GM18498 (cell line): ENCODE data around the gene TBC1D1.

ENCODE experiments used
- ATAC-seq: cut with Tn5 transposase; IDR thresholded peaks from one replicate; pipeline ENCODE4 v1.9.1; 2021; ENCODE audit warnings: mild to moderate bottlenecking, moderate library complexity; ENCODE audit not compliant: unreplicated experiment

Gene TBC1D1

DNA sequence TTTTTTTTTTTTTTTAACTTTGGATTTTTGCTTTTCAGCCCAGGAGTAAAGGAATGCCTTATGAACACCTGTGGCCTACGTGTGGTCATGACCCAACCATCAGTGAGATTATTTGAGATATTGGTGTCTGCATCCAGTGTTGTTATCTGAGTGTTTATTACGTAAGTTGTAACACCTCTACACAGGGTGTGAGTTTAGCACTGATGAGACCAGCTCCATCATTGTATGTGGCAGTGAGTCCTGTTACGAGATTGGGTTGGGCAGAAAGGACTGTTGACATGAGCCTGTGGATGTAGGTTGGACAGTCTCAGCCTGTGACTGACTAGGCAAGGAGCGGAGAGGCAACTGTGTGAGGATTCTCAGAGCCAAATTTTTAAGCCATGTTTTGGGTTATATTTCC lies 248.3 kb downstream of the TBC1D1 start:
- no peak for ATAC-seq

DNA sequence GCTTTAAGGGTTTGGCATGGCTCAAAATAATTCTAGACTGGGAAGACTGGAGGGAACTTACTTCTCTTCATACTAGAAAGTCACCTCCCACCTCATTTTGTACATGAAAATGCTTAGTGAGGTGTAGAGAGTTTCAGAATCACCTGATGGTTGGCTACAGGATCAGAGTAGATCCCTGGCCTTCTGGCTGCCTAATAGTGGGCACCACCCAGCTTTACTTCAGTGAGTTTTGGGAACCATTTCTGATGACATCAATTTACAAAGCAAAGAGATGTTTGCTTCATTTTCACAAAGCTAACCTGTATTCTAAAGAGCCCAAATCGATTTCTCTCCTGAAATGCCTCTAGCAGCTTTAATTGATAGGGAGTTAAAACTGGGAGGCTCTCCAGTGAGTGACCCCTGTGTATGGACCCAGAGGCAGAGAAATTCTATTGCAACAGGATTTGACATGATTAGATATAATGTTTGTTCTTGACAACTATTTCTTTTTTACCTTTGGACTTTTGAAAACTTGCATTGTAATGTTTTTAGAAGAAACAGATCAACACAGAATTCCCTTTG lies 249.8 kb downstream of the TBC1D1 start:
- no peak for ATAC-seq

DNA sequence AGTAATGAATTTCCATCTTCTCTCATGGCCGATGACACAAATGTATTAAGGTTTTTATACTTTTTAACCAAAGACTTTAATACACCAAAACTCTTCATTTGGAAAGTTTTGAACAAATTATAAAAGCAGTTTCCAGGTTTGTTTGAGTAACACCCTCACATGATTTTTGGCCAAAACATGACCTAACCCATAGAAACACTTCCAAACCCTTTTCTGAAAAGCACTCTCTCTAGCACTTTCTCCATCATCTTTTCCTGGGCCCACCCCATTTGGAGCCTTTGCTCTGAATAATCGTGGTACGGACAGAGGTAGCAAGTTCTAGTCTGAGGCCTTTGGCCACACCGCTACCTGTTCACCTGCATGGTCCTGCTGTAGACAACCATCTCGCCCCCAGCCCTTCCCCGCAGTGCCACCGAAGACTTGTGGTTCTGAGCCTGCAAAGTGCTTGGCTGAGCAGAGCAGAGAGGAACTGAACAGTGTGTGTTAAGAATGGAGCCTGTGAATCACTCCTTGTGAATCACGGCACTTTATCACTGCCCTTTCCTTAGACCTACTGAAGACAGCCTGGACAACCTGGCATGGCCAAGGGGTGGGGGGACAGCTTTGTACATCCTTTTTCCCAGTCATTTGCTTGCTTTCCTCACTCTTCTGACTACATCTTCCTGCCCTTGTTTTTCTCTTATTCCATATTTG lies 251.1 kb downstream of the TBC1D1 start:
- no peak for ATAC-seq

DNA sequence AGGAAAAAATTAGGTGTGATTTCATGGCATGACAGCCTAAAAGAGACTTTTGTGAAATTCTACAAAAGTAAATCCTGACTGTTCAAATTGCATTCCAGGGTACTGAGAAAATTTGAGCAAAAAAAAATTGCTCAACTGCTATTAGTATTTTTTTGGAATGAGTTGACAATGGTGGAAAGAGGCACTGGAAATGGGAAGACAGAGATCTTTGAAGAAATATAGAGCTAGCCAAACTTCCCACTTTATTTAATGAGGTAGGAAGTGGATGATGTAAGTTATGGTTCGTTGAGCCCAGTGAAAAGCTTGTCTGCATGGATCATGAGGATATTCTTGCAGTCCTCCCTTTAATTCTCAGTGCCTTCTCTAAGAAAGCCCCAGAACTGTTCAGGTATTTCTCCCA lies 253.1 kb downstream of the TBC1D1 start:
- no peak for ATAC-seq

DNA sequence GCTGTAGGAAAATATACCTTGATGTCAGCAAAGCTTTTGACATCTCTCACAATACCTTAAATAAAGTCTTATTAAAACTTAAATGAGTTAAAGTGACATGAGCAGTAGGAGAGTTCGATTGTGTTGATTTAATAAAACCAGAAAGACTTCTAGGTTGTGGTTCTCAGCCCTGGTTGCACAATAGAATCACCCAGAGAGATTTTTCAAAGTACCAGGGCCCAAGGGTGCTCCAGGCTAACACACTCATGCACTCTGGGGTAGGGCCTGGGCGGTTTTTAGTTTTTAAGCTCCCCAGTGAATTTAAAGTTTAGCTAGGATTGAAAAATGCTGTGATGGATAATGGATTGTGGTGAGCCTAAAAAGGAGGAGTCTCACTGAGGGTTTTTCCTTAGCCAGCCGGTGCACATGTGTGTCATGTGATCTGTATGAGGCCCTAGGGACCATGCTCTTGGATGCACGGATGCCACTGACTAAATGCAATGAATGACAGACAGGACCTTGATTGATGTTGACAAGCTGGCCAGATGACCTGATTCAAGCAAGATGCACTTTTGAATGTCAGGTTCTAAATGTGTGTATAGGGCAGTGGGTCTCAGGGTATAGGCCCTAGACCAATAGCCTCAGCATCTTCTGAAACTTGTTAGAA lies 254.3 kb downstream of the TBC1D1 start:
- no peak for ATAC-seq

DNA sequence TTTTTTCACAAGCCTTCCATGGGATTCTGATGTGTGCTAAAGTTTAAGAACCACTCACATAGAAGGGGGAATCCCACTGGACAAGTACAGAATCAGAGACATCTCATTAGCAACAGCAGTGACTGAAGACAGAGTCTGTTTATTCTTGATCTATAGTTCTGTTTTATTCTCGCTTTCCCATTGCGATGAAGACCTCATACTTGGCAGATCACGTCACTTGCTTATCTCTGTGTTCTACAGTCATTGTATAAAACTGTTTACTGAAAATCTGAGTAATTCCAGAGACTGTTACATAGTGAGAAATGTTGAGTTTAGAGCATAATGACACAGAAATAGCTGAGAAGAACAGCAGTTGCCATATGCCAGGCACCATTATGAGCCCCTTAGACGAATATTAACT lies 254.9 kb downstream of the TBC1D1 start:
- no peak for ATAC-seq

DNA sequence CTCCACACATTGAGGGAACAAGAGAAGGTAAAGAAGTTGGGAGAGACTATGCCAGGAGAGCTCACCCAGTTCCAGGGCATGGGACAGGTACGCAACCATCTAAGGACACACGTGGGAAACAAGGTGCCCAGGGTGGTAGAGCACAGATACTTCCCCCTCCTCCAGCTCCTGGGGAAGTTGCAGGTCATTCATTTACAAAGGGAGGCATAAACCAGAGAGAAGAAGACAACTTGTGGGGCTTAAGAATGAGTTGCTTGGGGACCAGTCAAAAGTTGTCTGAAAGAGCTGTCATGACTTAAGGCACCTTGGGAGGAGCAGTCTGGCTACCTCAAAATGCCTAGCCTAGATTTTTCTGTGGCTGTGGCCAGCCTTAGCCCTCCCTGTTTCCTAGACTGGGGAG lies 255.5 kb downstream of the TBC1D1 start:
- ATAC-seq = no peak

DNA sequence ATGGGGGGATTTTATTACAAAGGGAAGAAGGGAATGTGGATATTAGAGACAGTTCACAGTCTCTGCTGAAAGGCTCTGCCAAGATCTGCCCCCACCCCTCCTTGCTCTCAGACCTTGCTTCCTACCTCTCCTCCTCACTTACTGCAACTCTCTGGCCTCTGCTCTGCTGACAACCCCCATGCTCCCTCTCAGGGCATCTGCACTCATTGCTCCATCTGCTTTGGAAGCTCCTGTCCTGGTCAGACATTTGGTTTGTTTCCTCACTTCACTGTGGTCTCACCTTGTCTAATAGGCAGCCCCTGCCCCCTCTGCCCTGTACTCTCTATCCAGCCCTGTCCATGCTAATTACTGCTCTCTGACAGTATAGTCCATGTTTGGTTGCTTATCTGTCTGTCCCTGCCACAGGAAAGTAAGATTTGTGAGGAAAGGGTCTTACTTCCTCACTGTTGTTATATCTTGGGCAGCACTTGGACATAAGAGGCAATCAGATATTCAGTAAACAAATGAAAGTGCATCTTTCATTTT lies 258.6 kb downstream of the TBC1D1 start:
- ATAC-seq = no peak

DNA sequence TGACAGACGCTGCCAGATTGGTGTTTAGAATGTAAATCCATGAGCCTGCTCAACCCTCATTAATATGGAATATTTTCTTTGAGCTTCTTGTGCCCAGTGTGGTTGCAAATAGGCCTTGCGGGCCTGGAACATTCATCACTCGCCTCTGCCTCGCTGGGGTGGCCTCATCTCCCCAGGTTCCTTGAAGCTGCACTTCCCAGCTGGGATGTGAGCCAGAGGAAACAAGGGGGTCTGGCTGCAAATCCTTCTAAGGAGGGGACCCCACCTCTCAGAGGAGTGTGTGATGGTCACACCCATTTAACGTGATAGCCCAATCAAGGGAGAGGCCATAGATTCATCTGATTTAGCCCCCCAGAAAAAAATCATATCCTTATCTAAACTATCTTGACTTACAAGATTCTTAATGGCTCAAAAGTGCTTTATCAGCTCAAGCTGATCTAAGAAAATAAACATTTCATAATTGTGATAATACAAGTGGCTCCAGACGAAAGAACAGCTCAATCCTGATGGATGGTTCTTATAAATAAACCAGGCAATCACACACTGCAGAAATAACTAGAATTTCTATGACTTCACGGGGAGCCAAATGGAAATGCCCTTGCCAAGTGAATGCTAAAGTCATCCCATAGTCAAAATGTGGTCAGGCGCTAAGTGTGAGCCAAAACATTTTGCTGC lies 259.2 kb downstream of the TBC1D1 start:
- no peak for ATAC-seq

DNA sequence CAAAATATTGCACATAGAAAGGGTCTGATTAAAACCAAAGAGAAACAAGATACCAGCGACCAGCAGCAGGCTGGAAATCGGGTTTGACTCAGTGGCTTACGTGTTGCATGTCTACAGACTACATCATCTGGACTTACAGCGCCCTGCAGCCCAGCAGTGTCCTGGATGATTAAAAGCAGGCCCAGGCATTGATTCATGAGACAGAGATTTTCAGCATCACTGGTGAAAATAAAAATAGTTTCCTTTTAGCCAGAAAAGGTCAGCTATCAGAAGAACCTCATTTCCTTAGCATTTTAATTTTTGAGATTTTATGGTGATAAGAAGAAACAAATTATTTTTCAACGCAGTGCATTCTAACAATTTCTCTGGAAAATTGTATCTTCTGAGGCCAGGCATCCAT lies 259.9 kb downstream of the TBC1D1 start:
- no peak for ATAC-seq

DNA sequence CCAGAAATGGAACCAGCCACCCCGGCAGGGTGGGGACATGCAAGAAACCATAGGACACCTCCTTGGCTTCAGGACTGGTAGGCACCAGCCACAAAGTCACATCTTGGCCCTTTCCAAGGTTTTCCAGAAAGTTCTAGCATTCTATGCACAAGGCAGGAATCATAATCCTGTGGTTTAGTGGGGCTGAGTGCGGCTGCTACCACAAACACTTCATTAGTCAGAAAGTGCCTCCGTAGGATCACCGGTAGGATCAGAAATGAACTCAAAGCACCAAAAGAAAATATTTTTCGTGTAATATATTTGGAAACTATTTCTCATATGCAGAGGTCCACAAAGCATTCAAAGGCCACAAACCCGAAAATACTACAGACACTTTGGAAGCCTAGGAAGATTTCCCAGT lies 261.0 kb downstream of the TBC1D1 start:
- ATAC-seq = no peak

DNA sequence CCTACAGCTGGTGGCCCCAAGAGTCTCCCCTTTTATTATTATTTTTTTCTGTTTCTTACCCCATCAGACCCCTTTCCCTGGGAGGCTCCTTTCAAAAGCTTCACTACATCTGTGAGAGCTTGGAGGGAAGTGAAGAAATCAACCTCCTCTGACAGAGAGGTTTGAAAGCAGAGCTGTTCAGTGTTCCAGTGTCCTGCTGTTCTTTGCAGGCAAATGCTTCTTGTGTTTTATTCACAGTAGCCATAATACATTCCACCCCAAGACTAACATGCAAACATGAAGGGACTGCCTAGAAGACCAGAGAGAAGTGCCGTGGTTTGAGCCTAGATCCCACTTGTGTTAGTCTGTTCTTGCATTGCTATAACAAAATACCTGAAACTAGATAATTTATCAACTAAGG lies 261.4 kb downstream of the TBC1D1 start:
- no peak for ATAC-seq

DNA sequence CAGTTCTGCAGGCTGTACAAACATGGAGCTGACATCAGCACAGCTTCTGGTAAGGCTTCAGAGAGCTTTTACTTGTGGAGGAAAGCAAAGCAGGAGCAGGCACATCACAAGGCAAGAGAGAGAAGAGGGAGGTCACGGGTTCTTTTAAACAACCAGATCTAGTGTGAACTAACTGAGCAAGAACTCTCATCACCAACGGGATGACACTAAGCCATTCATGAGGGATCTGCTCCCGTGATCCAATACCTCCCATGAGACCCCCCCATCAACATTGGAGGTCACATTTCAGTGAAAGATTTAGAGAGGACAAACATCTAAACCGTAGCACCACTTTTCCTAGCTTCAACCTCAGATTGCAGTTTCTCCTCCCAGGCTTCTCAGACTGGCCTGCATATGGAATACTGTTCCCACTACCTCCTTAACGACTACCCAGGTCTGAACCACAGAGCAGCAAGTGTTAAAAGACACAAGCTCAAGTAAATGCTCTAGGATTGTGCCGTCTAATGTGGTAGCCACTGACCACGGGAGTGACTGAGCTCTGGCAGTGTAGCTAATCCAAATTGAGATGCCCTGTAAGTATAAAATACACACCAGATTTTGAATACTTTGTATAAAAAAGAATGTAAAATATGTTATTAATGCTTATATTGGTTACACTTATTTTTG lies 262.0 kb downstream of the TBC1D1 start:
- no peak for ATAC-seq

DNA sequence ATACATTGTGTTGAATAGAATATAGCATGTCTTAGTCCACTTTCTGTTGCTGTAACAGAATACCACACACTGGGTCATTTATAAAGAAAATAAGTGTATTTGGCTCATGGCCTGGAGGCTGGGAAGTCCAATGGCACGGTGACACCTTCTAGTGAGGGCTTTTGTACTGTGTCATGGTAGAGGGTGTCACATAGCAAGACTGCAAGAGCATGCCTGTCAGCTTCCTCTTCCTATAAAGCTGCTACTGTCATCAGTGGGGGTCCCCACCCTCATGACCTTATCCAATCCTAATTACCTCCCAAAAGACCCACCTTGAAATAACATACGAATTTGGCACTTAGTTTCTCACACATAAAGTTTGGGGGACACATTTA lies 262.5 kb downstream of the TBC1D1 start:
- no peak for ATAC-seq

DNA sequence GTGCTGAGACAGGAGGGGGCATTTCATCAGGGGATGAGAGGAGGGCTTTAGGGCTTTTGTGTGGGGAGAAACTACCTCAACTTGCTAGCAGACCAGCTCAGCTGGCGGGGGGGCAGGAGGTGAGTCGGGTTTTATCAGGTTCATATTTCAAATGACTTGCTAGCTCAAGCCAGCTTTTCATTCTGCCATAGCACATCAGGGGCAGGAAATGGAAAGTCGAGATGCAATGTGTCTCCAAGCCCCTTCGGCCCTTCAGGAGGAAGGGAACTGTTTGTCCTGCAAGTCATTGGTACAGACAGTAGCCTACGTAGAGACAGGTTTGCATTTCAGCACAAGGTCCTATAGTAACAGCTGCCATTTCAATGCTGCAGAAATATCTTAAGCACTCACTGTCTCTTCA lies 263.4 kb downstream of the TBC1D1 start:
- ATAC-seq = no peak

DNA sequence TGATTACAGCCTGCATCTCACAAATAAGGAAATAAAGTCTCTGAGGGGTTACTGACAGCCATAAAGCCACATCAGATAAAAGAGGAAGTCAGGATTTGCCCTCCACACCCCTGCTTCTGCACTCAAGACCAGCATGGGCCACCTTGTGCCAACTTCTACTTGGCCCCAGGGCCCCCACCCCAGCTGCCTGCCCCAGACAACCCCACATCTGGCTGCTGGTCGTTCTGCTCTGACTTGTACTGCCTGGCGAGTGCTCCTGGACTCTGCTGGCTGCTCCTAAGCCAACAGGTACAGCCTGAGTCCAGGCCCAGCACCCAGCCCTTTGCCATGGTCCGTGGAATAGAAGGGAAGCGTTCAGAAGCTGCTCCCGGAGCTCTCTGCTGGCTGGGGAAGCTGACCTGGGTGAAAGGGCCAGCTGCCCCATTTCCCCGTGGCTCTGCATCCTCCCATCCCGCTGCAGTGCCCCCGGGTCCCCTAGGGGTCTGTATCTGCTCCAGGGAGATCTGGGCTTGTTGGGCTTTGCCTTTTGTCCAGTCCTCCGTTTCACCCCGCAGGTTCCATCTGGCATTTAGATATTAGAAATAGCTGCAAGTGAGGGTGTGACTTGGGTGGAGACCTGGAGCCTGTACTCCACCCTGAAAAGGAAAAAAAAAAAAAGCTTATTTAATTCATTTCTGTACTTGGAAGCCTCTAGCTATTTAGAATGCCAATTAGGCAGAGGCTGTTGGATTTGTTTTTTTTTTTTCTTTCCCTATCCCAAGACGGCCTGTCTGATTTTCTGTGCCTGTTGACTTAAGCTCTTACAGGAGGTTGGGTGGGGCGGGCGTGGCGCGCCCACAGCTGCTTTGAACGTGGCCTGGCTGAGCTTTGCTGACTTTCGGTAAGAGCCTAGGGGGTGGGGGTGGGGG lies 264.1 kb downstream of the TBC1D1 start:
- no peak for ATAC-seq

DNA sequence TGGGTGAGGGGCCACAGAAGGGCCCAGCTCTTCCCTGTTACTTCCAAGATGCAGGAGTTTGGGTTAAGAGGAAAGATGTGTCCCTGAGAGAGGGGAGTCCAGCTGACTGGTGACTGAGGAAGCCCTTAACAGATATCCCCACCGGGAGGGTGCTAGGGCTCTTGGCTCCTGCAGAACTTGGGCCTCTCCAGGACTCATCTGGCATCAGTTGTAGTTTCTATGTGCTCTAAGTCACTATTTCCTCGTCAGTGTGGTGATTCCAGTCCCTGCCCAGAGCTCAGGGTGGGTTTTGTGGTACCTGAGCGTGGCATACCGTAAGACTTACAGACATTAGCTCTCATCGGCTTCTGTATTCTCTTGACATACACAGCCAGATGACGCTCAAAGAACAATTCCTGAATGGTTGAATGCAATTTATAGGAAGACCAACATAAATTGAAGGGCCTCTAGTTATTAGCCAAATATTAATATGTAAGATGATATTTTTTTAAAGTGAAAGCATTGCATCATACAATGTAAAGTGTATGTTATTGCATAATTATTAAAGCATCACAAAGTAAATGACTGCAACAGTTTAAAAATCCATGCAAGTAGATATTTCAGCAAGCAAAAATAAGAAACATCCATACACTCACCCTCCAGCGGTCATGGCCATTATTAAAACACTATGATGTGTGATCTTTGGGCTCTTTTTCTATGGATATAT lies 264.9 kb downstream of the TBC1D1 start:
- ATAC-seq = no peak

DNA sequence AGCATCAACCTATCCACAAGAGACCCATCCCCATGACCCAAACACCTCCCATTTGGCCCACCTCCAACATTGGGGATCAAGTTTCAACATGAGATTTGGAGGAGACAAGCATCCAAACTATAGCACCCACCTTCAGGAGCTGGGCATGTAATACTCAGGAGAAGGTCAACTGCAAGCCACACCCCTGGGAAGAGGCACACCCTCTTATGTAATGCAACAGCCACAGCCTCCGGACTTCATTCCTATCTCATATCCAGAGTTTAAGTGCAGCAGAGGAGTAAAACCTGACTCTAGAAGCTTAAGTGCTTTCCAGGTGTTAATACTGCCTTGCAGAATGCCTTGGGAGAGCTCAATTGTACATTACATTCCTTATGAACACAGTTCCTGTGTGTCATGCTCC lies 266.7 kb downstream of the TBC1D1 start:
- ATAC-seq = no peak

DNA sequence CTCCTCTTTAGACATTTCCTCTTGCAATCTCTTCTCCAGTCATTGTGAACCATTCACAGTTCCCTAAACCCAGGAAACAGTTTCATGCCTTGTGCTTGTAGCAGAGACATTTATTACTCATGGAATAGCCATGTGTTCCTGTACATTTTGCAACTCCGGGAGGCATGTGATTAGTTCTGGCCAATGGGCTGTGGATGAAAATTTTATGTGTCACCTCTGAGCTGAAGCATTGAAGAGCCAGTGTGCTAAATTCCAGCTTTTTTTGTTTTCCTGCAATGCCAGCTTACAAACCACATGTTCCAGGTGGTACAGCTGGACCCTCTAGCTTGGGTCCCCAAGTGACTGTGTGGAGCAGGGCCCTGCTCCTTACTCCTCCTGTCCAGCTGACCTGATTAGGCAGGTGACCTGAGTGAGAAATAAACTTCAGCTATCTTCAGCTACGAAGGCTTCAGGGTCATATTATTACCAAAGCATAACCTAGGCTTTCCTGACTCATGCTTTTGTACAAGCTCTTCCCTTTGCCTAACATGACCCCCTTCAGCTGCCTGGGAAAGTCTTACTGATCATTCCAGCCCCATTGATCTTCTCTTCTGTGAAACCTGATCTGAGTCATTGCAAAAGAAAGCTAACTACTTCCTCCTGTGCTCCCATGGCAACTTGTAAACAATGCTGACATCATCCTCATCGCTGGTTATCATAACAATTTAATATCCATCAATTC lies 269.8 kb downstream of the TBC1D1 start:
- peak; percentile 91 for ATAC-seq
